Loucy (cell line): ENCODE results near the gene USP5.
"Not testable (repeated sequence)": the region's sequence is repeated elsewhere in the genome, so short reads cannot be mapped to it uniquely, and the experiment has no call there.

ENCODE experiments used
- H2AFZ ChIP-seq: fragments of 200-600 bp; sonication (generic); 2 replicates; pipeline ENCODE4 v1.6.0; 2016; ENCODE audit warnings: antibody characterized with exemption, mild to moderate bottlenecking, low read length, moderate library complexity
- H3F3A ChIP-seq: fragments of 200-600 bp; 2 replicates; pipeline ENCODE4 v1.6.0; 2016; ENCODE audit warnings: antibody characterized with exemption, low read depth, mild to moderate bottlenecking
- H3K27me3 ChIP-seq: fragments of 200-600 bp; sonication (generic); 2 replicates; pipeline ENCODE4 v1.6.1; 2014; ENCODE audit warnings: low read length, mild to moderate bottlenecking; ENCODE audit not compliant: insufficient read depth, poor library complexity, severe bottlenecking
- H3K36me3 ChIP-seq: fragments of 200-600 bp; sonication (generic); 2 replicates; pipeline ENCODE4 v1.6.1; 2016; ENCODE audit warnings: low read length; ENCODE audit not compliant: insufficient read depth
- H3K4me1 ChIP-seq: fragments of 200-600 bp; sonication (generic); 2 replicates; pipeline ENCODE4 v1.5.1; 2014; ENCODE audit warnings: low read length, mild to moderate bottlenecking; ENCODE audit not compliant: insufficient read depth, poor library complexity, severe bottlenecking
- H3K4me2 ChIP-seq: fragments of 200-600 bp; sonication (generic); 2 replicates; pipeline ENCODE4 v1.6.0; 2014; ENCODE audit warnings: antibody characterized with exemption, low read length, low read depth, mild to moderate bottlenecking; ENCODE audit not compliant: poor library complexity, severe bottlenecking
- H3K4me3 ChIP-seq: fragments of 200-600 bp; sonication (generic); 2 replicates; pipeline ENCODE4 v1.5.1; 2014; ENCODE audit warnings: low read length, mild to moderate bottlenecking, mixed read lengths; ENCODE audit not compliant: poor library complexity, severe bottlenecking
- H3K79me2 ChIP-seq: fragments of 200-600 bp; sonication (generic); 2 replicates; pipeline ENCODE4 v1.6.1; 2014; ENCODE audit warnings: low read length; ENCODE audit not compliant: insufficient read depth
- H3K9ac ChIP-seq: fragments of 200-600 bp; sonication (generic); 2 replicates; pipeline ENCODE4 v1.6.0; 2014; ENCODE audit warnings: mild to moderate bottlenecking, low read depth, low read length, moderate library complexity; ENCODE audit not compliant: poor library complexity, severe bottlenecking
- H3K9me2 ChIP-seq: fragments of 200-600 bp; sonication (generic); replicated peaks from 2 replicates; pipeline ENCODE4 v1.6.1; 2016; ENCODE audit warnings: low read depth, low read length, mixed read lengths
- H3K9me3 ChIP-seq: fragments of 200-600 bp; sonication (generic); 2 replicates; pipeline ENCODE4 v1.6.1; 2014; ENCODE audit warnings: mild to moderate bottlenecking, antibody characterized with exemption, low read length, low read depth; ENCODE audit not compliant: insufficient read depth
- H4K20me1 ChIP-seq: fragments of 200-600 bp; sonication (generic); 2 replicates; pipeline ENCODE4 v1.6.0; 2014; ENCODE audit warnings: antibody characterized with exemption, low read length, mild to moderate bottlenecking; ENCODE audit not compliant: insufficient read depth, poor library complexity, severe bottlenecking
- EZH2phosphoT487 ChIP-seq: fragments of 200-600 bp; IDR thresholded peaks from 2 replicates; pipeline ENCODE4 v1.6.1; 2018; ENCODE audit warnings: antibody characterized with exemption, mild to moderate bottlenecking, moderate library complexity, borderline replicate concordance
- TF ChIP-seq, protein P1 (sequence below): fragments of 200-600 bp; sonication (generic); conservative IDR thresholded peaks from 2 replicates; pipeline ENCODE4 v1.5.1; 2014; ENCODE audit warnings: mild to moderate bottlenecking, antibody characterized with exemption, low read length

Gene USP5

GRCh38 chr12:6888360-6888759 lies 36.4 kb downstream of the USP5 start:
- no peak for TF ChIP-seq EZH2phosphoT487
- TF ChIP-seq, protein P1, sequence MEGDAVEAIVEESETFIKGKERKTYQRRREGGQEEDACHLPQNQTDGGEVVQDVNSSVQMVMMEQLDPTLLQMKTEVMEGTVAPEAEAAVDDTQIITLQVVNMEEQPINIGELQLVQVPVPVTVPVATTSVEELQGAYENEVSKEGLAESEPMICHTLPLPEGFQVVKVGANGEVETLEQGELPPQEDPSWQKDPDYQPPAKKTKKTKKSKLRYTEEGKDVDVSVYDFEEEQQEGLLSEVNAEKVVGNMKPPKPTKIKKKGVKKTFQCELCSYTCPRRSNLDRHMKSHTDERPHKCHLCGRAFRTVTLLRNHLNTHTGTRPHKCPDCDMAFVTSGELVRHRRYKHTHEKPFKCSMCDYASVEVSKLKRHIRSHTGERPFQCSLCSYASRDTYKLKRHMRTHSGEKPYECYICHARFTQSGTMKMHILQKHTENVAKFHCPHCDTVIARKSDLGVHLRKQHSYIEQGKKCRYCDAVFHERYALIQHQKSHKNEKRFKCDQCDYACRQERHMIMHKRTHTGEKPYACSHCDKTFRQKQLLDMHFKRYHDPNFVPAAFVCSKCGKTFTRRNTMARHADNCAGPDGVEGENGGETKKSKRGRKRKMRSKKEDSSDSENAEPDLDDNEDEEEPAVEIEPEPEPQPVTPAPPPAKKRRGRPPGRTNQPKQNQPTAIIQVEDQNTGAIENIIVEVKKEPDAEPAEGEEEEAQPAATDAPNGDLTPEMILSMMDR: no peak

GRCh38 chr12:6888794-6889193 lies 36.8 kb downstream of the USP5 start:
- H3K9me3 ChIP-seq, H3K4me2 ChIP-seq, H3K4me3 ChIP-seq, H3F3A ChIP-seq, H3K9ac ChIP-seq, H4K20me1 ChIP-seq, H3K27me3 ChIP-seq, H2AFZ ChIP-seq, H3K36me3 ChIP-seq, H3K9me2 ChIP-seq: not testable (repeated sequence)
- Histone ChIP-seq H3K4me1 (peaks cover 20% of the 10 kb centered on the region), H3K79me2 (peaks cover 10% of the 10 kb centered on the region; the same call in 1 of the 2 replicates)

More at GRCh38 chr12:6888360-6888759, 36.4 kb downstream of the USP5 start:
- no peaks in the 10 kb centered on the region for H3K27me3 ChIP-seq
- no peak overlapping the region for H2AFZ ChIP-seq
- H3K4me3 ChIP-seq: no peak overlapping the region
- no peaks in the 10 kb centered on the region for H3K36me3 ChIP-seq
- H3K4me1 ChIP-seq: peaks cover 20% of the 10 kb centered on the region
- H3F3A ChIP-seq: 0 out of 2 replicates have a peak, but pooled peaks cover 2% of the 10 kb centered on the region
- no peaks in the 10 kb centered on the region for H3K9me2 ChIP-seq
- H3K79me2 ChIP-seq: peaks cover 10% of the 10 kb centered on the region; the same call in 1 of the 2 replicates
- H3K9me3 ChIP-seq: no peaks in the 10 kb centered on the region
- no peak overlapping the region for H3K4me2 ChIP-seq
- no peaks in the 10 kb centered on the region for H4K20me1 ChIP-seq
- no peak overlapping the region for H3K9ac ChIP-seq

DNA sequence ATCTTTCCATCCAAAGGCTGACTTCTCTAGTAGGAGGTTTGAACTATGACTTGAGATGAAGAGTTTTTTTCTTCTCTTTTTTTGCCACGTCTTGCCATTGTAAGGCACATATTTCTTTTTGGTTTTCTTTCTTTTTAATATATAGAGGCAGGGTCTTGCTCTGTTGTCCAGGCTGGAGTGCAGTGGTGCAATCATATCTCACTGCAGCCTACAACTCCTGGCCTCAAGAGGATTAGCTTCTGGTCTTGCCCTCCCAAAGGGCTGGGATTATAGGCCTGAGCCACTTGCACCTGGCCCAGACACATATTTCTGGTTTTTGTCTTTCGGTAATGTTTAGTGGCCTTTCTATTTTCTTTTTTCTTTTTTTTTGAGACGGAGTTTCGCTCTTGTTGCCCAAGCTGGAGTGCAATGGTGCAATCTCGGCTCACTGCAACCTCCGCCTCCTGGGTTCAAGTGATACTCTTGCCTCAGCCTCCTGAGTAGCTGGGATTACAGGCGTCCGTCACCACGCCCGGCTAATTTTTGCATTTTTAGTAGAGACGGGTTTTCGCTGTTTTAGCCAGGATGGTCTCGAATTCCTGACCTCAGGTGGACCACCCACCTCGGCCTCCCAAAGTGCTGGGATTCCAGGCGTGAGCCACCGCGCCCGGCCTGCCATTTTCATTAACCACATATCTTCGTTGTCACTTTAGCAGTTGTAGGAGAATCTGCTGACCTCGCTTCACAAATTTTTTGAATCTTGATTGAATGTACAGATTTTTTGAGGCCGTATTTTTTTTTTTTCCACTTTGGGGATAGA lies 38.0 kb downstream of the USP5 start:
- H3K4me2 ChIP-seq: peak overlapping the region; percentile 71
- peak overlapping the region; percentile 68 for H3K4me3 ChIP-seq
- not testable (repeated sequence) for H3K36me3 ChIP-seq, H2AFZ ChIP-seq, H3K27me3 ChIP-seq, H3K9me2 ChIP-seq, H4K20me1 ChIP-seq, H3F3A ChIP-seq, H3K9me3 ChIP-seq
- peaks cover 20% of the 10 kb centered on the region for H3K4me1 ChIP-seq
- peak overlapping the region; percentile 75 for H3K9ac ChIP-seq
- H3K79me2 ChIP-seq: peaks cover 10% of the 10 kb centered on the region; the same call in 1 of the 2 replicates

DNA sequence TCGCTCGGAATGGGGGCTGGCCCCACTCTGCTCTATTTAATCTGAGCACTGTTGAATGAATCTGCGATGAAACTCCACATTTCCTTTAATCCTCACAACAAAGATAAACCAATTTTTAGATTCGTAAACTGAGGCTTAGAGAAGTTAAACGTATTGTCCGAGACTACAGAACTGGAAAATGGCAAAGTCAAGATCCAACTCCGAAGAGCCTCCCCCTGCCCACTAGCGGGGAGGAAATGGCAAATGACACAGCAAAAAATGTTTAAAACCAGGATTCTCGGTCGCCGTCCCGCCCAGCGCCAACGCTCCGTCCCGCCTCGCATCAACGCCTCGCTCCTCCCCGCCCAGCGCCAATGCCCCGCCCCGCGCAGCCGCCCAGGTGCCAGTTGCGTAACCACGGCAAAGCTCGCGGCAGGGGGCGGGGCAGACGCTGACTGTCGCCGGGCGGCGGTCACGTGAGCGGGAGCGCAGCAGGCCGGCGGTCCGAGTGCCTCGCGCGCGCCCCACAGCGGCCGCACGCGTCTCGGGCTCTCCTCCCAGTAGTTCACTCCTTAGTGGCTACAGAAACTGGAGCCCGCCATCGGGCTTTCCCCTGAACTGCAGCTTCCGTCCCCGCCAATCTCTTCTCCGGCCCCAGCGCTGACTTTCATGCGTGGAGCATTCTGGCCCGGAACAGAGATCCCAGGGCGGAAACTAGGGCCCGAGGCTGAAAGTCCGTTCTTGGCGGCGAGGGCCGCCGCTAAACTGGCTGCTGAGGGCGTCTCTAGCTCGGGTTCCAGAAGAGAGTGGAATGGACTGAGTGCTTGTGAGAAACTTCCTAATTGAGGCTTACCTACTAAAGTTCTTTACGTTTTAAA lies 39.1 kb downstream of the USP5 start:
- Histone ChIP-seq H3K4me2 (peak overlapping the region; percentile 95), H3K9me2 (no peaks in the 10 kb centered on the region), H3K9ac (peak overlapping the region; percentile 97), H3K4me1 (peaks cover 20% of the 10 kb centered on the region), H3K36me3 (no peaks in the 10 kb centered on the region), H3K9me3 (no peaks in the 10 kb centered on the region), H3K4me3 (peak overlapping the region; percentile 86), H4K20me1 (no peaks in the 10 kb centered on the region), H3F3A (0 out of 2 replicates have a peak, but pooled peaks cover 2% of the 10 kb centered on the region), H3K79me2 (peaks cover 10% of the 10 kb centered on the region; the same call in 1 of the 2 replicates), H3K27me3 (no peaks in the 10 kb centered on the region), H2AFZ (peak overlapping the region; percentile 92)
- TF ChIP-seq EZH2phosphoT487: no peak
- TF ChIP-seq, protein P1: peak; percentile 71
